GM12872 (cell line): ENCODE data around the gene RAET1E.

Experiments used
- CTCF ChIP-seq: IDR thresholded peaks from 3 replicates; pipeline ENCODE4 v1.5.1; 2011; ENCODE audit warnings: low read depth, mild to moderate bottlenecking, low read length, moderate library complexity; ENCODE audit not compliant: insufficient read depth

The RAET1E gene

GRCh38 chr6:149888659-149889058, 9.3 kb downstream of the RAET1E start:
- TF ChIP-seq CTCF: no peak

- TF ChIP-seq CTCF: no peak
Measured at GRCh38 chr6:149888093-149888492, 9.8 kb downstream of the RAET1E start.

- no peak for TF ChIP-seq CTCF
Measured at GRCh38 chr6:149887343-149887742, 10.6 kb downstream of the RAET1E start.

- TF ChIP-seq CTCF: no peak
Measured at GRCh38 chr6:149885888-149886287, 12.0 kb downstream of the RAET1E start.

GRCh38 chr6:149884617-149885016, 13.3 kb downstream of the RAET1E start:
- TF ChIP-seq CTCF: no peak

- TF ChIP-seq CTCF: no peak
Measured at GRCh38 chr6:149884215-149884614, 13.7 kb downstream of the RAET1E start.

- TF ChIP-seq CTCF: no peak
Measured at GRCh38 chr6:149881860-149882259, 16.1 kb downstream of the RAET1E start.

- TF ChIP-seq CTCF: no peak
Measured at GRCh38 chr6:149881066-149881766, 16.7 kb downstream of the RAET1E start.
